Renal pelvis (tissue), 4 donors: Measurements from ENCODE around the gene HOXA10. TPM values are rescaled to one million over a fixed set of nuclear protein-coding genes. Genes with fewer than 3 reads are reported as not detected.

Experiments
- DNase-seq: peaks from one replicate; pipeline ENCODE4 v3.0.0-alpha.2; 2013
- polyA plus RNA-seq, 3 donors: library from polyadenylated mRNA; unstranded; fragments of 120-200 nt; gene quantifications; one replicate each; pipeline ENCODE4 v1.2.1, GENCODE V29; 2013; ENCODE audit not compliant: insufficient read length in 3 of 3

Gene HOXA10
- polyA plus RNA-seq, 3 donors = 137 to 148 (median 148) TPM

- no peak for DNase-seq
These were observed 20.7 kb upstream of the HOXA10 start for GRCh38 chr7:27194686-27195379.

GRCh38 chr7:27194002-27194352 is 19.9 kb upstream of the HOXA10 start:
- no peak for DNase-seq

- no peak for DNase-seq
These were observed 19.3 kb upstream of the HOXA10 start for GRCh38 chr7:27193335-27194001.

- no peak for DNase-seq
These were observed 18.6 kb upstream of the HOXA10 start for GRCh38 chr7:27192546-27193334.

- DNase-seq = no peak
These were observed 17.9 kb upstream of the HOXA10 start for GRCh38 chr7:27191833-27192545.

- no peak for DNase-seq
These were observed 17.1 kb upstream of the HOXA10 start for GRCh38 chr7:27191161-27191731.

GRCh38 chr7:27189997-27190748 is 16.1 kb upstream of the HOXA10 start:
- DNase-seq = no peak

- DNase-seq = peak; percentile 86
These were observed 15.3 kb upstream of the HOXA10 start for GRCh38 chr7:27189295-27189996.

- no peak for DNase-seq
These were observed 14.5 kb upstream of the HOXA10 start for GRCh38 chr7:27188386-27189294.

GRCh38 chr7:27187475-27188385 is 13.6 kb upstream of the HOXA10 start:
- DNase-seq = no peak

GRCh38 chr7:27186668-27187474 is 12.8 kb upstream of the HOXA10 start:
- no peak for DNase-seq

- DNase-seq = no peak
These were observed 11.9 kb upstream of the HOXA10 start for GRCh38 chr7:27185854-27186667.

- DNase-seq = peak; percentile 95
These were observed 11.1 kb upstream of the HOXA10 start, which contains the start of gene HOXA11 for GRCh38 chr7:27185013-27185853. Gene HOXA11 (minus strand): TSS chr7:27185232. CDS start chr7:27185144, 88 bp downstream.

- DNase-seq = no peak
These were observed 10.4 kb upstream of the HOXA10 start for GRCh38 chr7:27184337-27185012.
